Measurements from ENCODE around the gene PSAP.

DNA sequence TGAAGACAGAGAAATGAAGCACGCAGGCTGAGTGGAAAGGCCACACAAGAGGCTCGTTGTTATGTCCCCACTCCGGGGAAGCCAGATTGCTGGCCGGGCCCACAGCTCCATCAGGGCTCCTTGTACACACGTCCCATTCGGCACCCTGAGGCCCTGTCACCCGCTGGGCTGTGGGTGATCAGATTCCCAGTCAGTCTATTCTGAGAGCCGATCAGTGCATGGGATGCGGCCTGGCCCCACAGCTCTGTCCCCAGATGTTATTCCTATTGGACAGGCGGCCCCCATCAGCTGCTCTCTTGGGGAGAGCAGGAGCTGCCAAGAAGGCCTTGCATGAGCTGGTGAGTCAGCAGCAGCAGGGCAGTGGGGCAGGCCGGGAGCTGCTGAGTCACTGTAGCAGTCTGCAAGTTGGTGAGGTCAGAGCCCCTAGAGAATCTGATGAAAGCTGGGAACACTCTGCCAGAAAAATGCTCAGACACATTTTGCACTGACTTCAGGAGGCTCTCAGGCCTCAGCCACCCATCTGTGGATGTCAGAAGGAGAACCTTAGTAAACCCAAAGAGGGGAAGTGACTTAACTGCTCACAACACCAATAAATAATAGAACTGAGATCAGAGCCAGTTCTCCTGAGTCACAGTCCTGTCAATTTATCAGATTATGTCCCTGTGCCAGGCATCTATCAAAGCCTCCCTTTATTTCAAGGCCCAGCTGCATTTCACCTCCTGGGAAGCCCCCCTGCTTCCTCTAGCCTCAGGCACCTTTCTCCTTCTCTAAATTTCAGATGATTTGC, 9.4 kb upstream of the PSAP start:
- TF ChIP-seq, protein P1, sequence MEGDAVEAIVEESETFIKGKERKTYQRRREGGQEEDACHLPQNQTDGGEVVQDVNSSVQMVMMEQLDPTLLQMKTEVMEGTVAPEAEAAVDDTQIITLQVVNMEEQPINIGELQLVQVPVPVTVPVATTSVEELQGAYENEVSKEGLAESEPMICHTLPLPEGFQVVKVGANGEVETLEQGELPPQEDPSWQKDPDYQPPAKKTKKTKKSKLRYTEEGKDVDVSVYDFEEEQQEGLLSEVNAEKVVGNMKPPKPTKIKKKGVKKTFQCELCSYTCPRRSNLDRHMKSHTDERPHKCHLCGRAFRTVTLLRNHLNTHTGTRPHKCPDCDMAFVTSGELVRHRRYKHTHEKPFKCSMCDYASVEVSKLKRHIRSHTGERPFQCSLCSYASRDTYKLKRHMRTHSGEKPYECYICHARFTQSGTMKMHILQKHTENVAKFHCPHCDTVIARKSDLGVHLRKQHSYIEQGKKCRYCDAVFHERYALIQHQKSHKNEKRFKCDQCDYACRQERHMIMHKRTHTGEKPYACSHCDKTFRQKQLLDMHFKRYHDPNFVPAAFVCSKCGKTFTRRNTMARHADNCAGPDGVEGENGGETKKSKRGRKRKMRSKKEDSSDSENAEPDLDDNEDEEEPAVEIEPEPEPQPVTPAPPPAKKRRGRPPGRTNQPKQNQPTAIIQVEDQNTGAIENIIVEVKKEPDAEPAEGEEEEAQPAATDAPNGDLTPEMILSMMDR (IDR thresholded peaks at IDR 0.05), result no peak
- TF ChIP-seq EZH2 (IDR thresholded peaks at IDR 0.05), result no peak
